IMR-90 (cell line): ENCODE measurements around the gene STAU1. TPM values are rescaled to one million over a fixed set of nuclear protein-coding genes. Genes with fewer than 3 reads are reported as not detected.

Experiments
- ATAC-seq: fragments of 200-7000 bp; cut with Tn5 transposase; 2 replicates; pipeline ENCODE4 v1.9.1; 2020; ENCODE audit warnings: low read depth, mild to moderate bottlenecking, moderate library complexity
- BruUV-seq: library from RNA; stranded (reverse); fragments of 400-500 nt; replicated peaks from 2 replicates; lab custom pipeline; 2021; lab: Mats Ljungman, UMichigan
- CTCF ChIA-PET: fragments of 300-600 bp; formaldehyde crosslinking; extraction: SDS; loops from one replicate; lab custom pipeline; 2021; ENCODE audit warnings: antibody characterized with exemption; lab: Yijun Ruan, JAX
- POLR2A ChIA-PET: fragments of 300-600 bp; sonication (Branson Sonifier 250); formaldehyde crosslinking; loops from one replicate; lab custom pipeline; 2022; ENCODE audit warnings: antibody characterized with exemption; ENCODE audit not compliant: unreplicated experiment; lab: Charles Lee
- DNase-seq: peaks from one replicate; pipeline ENCODE4 v3.0.0; 2013
- H2AFZ ChIP-seq: replicated peaks from 2 replicates; pipeline ENCODE3; 2013; ENCODE audit warnings: low read length, mild to moderate bottlenecking; ENCODE audit not compliant: poor library complexity
- H2AK5ac ChIP-seq: 2 replicates; pipeline ENCODE4 v1.6.1; 2013; ENCODE audit warnings: low read depth, low read length, inconsistent platforms
- H2AK9ac ChIP-seq: replicated peaks from 2 replicates; pipeline ENCODE3; 2013; ENCODE audit warnings: mild to moderate bottlenecking, low read depth, low read length, moderate library complexity; ENCODE audit not compliant: poor library complexity
- H2BK120ac ChIP-seq: 2 replicates; pipeline ENCODE4 v1.6.1; 2013; ENCODE audit warnings: low read depth, low read length, inconsistent platforms
- H2BK15ac ChIP-seq: 3 replicates; pipeline ENCODE4 v1.6.1; 2013; ENCODE audit warnings: low read depth, low read length, inconsistent platforms
- H2BK20ac ChIP-seq: 2 replicates; pipeline ENCODE4 v1.6.1; 2013; ENCODE audit warnings: low read depth, mild to moderate bottlenecking, inconsistent platforms, low read length, moderate library complexity
- H2BK5ac ChIP-seq: 2 replicates; pipeline ENCODE4 v1.6.1; 2013; ENCODE audit warnings: mild to moderate bottlenecking, low read depth, low read length, inconsistent platforms; ENCODE audit not compliant: poor library complexity, severe bottlenecking
- H3K14ac ChIP-seq: replicated peaks from 2 replicates; pipeline ENCODE4 v1.6.1; 2013; ENCODE audit warnings: low read depth, low read length, inconsistent platforms
- H3K18ac ChIP-seq: 2 replicates; pipeline ENCODE4 v1.6.1; 2013; ENCODE audit warnings: low read depth, low read length, control low read depth
- H3K23ac ChIP-seq: 2 replicates; pipeline ENCODE4 v1.6.1; 2013; ENCODE audit warnings: low read depth, low read length, inconsistent platforms
- H3K27ac ChIP-seq: 2 replicates; pipeline ENCODE4 v1.5.1; 2013; ENCODE audit warnings: mild to moderate bottlenecking, control low read depth, low read length; ENCODE audit not compliant: insufficient read depth
- H3K27me3 ChIP-seq: 2 replicates; pipeline ENCODE4 v1.6.1; 2013; ENCODE audit warnings: low read length; ENCODE audit not compliant: control insufficient read depth, insufficient read depth
- H3K36me3 ChIP-seq: 2 replicates; pipeline ENCODE4 v1.6.1; 2013; ENCODE audit warnings: low read length, mixed read lengths; ENCODE audit not compliant: control insufficient read depth, insufficient read depth
- H3K4ac ChIP-seq: 2 replicates; pipeline ENCODE4 v1.6.1; 2013; ENCODE audit warnings: low read depth, low read length, inconsistent platforms
- H3K4me1 ChIP-seq: 2 replicates; pipeline ENCODE4 v1.6.1; 2013; ENCODE audit warnings: low read length, mixed read lengths; ENCODE audit not compliant: control insufficient read depth, insufficient read depth
- H3K4me2 ChIP-seq: 2 replicates; pipeline ENCODE4 v1.6.1; 2013; ENCODE audit warnings: low read depth, mild to moderate bottlenecking, control low read depth, low read length, moderate library complexity
- H3K4me3 ChIP-seq: 2 replicates; pipeline ENCODE4 v1.5.1; 2013; ENCODE audit warnings: low read depth, mild to moderate bottlenecking, control low read depth, low read length, moderate library complexity; ENCODE audit not compliant: insufficient read depth
- H3K56ac ChIP-seq: 2 replicates; pipeline ENCODE4 v1.6.1; 2013; ENCODE audit warnings: low read length, inconsistent platforms; ENCODE audit not compliant: insufficient read depth; ENCODE audit errors: extremely low read depth
- H3K79me1 ChIP-seq, 2 experiments: 2 replicates each; pipeline ENCODE4 v1.6.1; 2013; ENCODE audit warnings: low read length in 2 of 2, inconsistent platforms in 1 of 2, low read depth in 1 of 2
- H3K9ac ChIP-seq: 2 replicates; pipeline ENCODE4 v1.6.1; 2013; ENCODE audit warnings: low read depth, low read length, control low read depth
- H3K9me1 ChIP-seq: 2 replicates; pipeline ENCODE4 v1.6.1; 2013; ENCODE audit warnings: low read length, inconsistent platforms; ENCODE audit not compliant: insufficient read depth
- H3K9me3 ChIP-seq: 2 replicates; pipeline ENCODE4 v1.6.1; 2013; ENCODE audit warnings: low read length; ENCODE audit not compliant: control insufficient read depth, insufficient read depth
- H4K20me1 ChIP-seq: 2 replicates; pipeline ENCODE4 v1.6.1; 2013; ENCODE audit warnings: low read length, inconsistent platforms; ENCODE audit not compliant: insufficient read depth
- H4K5ac ChIP-seq: 2 replicates; pipeline ENCODE4 v1.6.1; 2013; ENCODE audit warnings: mild to moderate bottlenecking, low read depth, low read length, control low read depth
- H4K8ac ChIP-seq, 2 experiments: 2 replicates each; pipeline ENCODE4 v1.6.1; 2013; ENCODE audit warnings: low read depth in 2 of 2, low read length in 2 of 2, control low read depth in 1 of 2, inconsistent platforms in 1 of 2
- H4K91ac ChIP-seq: 2 replicates; pipeline ENCODE4 v1.6.1; 2013; ENCODE audit warnings: low read depth, low read length, inconsistent platforms; ENCODE audit not compliant: insufficient read depth
- CHD1 ChIP-seq: IDR thresholded peaks from 2 replicates; pipeline ENCODE4 v1.6.1; 2012; ENCODE audit warnings: low read depth, low read length, improper control_type of control experiment
- MAZ ChIP-seq: IDR thresholded peaks from 2 replicates; pipeline ENCODE4 v1.6.1; 2012; ENCODE audit warnings: low read depth, mild to moderate bottlenecking, low read length, improper control_type of control experiment, moderate library complexity, borderline replicate concordance
- RAD21 ChIP-seq: IDR thresholded peaks from 2 replicates; pipeline ENCODE4 v1.6.1; 2012; ENCODE audit warnings: low read length, improper control_type of control experiment
- RCOR1 ChIP-seq: IDR thresholded peaks from 2 replicates; pipeline ENCODE4 v1.6.1; 2012; ENCODE audit warnings: mild to moderate bottlenecking, low read length, improper control_type of control experiment; ENCODE audit not compliant: insufficient replicate concordance
- SMC3 ChIP-seq: fragments of 150-350 bp; IDR thresholded peaks from 2 replicates; pipeline ENCODE4 v1.6.1; 2016; ENCODE audit warnings: low read depth, mild to moderate bottlenecking, antibody characterized with exemption, low read length, moderate library complexity
- WGBS, 2 experiments: methylation state at CpG; one replicate each; pipeline versions ENCODE4 v1.1.5 to v1.1.7; 2013; ENCODE audit warnings: missing lambda C conversion rate in 2 of 2; ENCODE audit not compliant: insufficient read length in 1 of 2; ENCODE audit errors: extremely low coverage in 2 of 2; 5-methylcytosine and 5-hydroxymethylcytosine counted together
- dilution Hi-C: fragments of 300-500 bp; cut with HindIII; formaldehyde crosslinking; loops from one replicate; pipeline ENCODE4 v1.14.3; 2018; ENCODE audit warnings: low sequenced_read_pairs; ENCODE audit not compliant: unreplicated experiment
- in situ Hi-C: fragments of 300-500 bp; cut with MboI; formaldehyde crosslinking; loops from 3 replicates; pipeline ENCODE4 v1.14.3; 2019; ENCODE audit warnings: low sequenced_read_pairs, inconsistent platforms, mixed read lengths
- intact Hi-C: fragments of 100-400 bp; cut with micrococcal nuclease; formaldehyde crosslinking; loops from 2 replicates; pipeline ENCODE4 v1.10.0; 2022
- polyA plus RNA-seq, 3 experiments: library from polyadenylated mRNA; depleted of rRNA; stranded (reverse); fragments of >200 nt; gene quantifications; 2 replicates each; pipeline ENCODE4 v1.2.3, GENCODE V29; 2012; ENCODE audit warnings: low replicate concordance in 1 of 3
- total RNA-seq: library from RNA; depleted of rRNA; stranded (reverse); fragments of >200 nt; gene quantifications from 2 replicates; pipeline ENCODE4 v1.2.3, GENCODE V29; 2012

STAU1 gene
- total and polyA plus RNA-seq, 2 of the 4 experiments (the other 2 are of a cell fraction) = 35.3 to 50.3 TPM

DNA sequence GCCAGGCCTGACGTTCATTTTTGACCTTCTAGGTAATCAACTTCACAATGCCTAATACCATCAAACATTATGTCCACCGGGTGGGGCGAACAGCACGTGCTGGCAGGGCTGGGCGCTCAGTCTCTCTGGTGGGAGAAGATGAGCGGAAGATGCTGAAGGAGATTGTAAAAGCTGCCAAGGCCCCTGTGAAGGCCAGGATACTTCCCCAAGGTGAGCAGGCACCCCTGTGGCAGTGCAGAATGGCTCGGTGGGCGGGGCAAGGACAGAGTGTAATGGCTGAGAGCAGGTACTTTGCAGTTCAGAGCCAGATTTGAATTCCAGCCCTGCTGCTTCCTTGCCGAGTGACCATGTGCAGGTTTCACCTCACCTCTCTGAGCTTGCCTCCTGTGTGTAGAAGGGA is 48.2 kb upstream of the STAU1 start:
- Histone ChIP-seq H3K27me3 (no peaks in the 10 kb centered on the region), H3K4me3 (no peak overlapping the region), H3K14ac (no peak overlapping the region), H3K27ac (no peak overlapping the region), H3K56ac (no peak overlapping the region), H3K4ac (no peak overlapping the region), H2AFZ (no peak overlapping the region), H3K18ac (no peak overlapping the region), H3K79me1 (no peaks in the 10 kb centered on the region), H4K5ac (no peak overlapping the region), H2BK20ac (no peak overlapping the region), H2AK5ac (no peak overlapping the region), H3K23ac (no peak overlapping the region), H2AK9ac (no peak overlapping the region), H3K9ac (no peak overlapping the region), H4K20me1 (no peaks in the 10 kb centered on the region), H2BK15ac (no peak overlapping the region), H3K36me3 (peaks cover 67% of the 10 kb centered on the region), H3K9me3 (no peaks in the 10 kb centered on the region), H2BK5ac (no peak overlapping the region), H3K9me1 (no peaks in the 10 kb centered on the region), H3K4me2 (no peak overlapping the region), H4K91ac (no peak overlapping the region), H4K8ac (no peak overlapping the region), H2BK120ac (no peak overlapping the region), H3K4me1 (no peaks in the 10 kb centered on the region)
- WGBS, 2 experiments = no CpG with 5 or more reads among the region's 9 CpGs
- POLR2A ChIA-PET = no interaction called here
- CTCF ChIA-PET = no interaction called here
- intact Hi-C loops = no loop called here
- ATAC-seq = no peak
- dilution Hi-C loops = no loop called here
- TF ChIP-seq MAZ = no peak
- no peak for TF ChIP-seq RCOR1
- TF ChIP-seq RAD21 = no peak
- TF ChIP-seq CHD1 = no peak
- no peak for TF ChIP-seq SMC3
- no TSS peak for BruUV-seq
- in situ Hi-C loops = no loop called here
- no peak for DNase-seq
